DND-41 (cell line): ENCODE results near the gene RAB28.

ENCODE experiments used
- EZH2 ChIP-seq: IDR thresholded peaks from 3 replicates; pipeline ENCODE4 v1.6.1; 2012; ENCODE audit warnings: borderline replicate concordance, low read depth, mild to moderate bottlenecking, moderate library complexity, low read length, inconsistent platforms; ENCODE audit not compliant: severe bottlenecking
- TF ChIP-seq, protein P1 (sequence below): IDR thresholded peaks from 2 replicates; pipeline ENCODE4 v1.5.1; 2012; ENCODE audit warnings: borderline replicate concordance, low read length, moderate library complexity, mild to moderate bottlenecking; ENCODE audit not compliant: poor library complexity, severe bottlenecking; ENCODE audit errors: extremely low read depth

DNA sequence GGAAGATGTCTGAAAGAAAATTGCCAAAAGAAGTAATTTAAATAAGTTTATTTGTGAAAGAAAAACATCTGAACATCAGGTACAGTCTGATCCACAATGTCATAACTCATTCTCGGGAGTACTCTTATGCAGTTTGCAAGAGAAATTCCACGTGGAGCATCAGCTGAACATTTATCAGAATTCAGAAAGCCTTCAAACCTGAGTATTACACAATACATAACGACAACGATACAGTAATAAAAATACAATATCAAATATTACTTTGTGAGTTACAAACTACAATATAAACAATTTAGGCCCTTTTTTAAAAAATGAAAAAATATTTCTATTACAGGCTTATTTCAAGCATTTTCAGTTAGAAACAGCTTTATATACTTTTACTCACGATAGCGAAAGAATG lies 116.4 kb downstream of the RAB28 start:
- TF ChIP-seq, protein P1, sequence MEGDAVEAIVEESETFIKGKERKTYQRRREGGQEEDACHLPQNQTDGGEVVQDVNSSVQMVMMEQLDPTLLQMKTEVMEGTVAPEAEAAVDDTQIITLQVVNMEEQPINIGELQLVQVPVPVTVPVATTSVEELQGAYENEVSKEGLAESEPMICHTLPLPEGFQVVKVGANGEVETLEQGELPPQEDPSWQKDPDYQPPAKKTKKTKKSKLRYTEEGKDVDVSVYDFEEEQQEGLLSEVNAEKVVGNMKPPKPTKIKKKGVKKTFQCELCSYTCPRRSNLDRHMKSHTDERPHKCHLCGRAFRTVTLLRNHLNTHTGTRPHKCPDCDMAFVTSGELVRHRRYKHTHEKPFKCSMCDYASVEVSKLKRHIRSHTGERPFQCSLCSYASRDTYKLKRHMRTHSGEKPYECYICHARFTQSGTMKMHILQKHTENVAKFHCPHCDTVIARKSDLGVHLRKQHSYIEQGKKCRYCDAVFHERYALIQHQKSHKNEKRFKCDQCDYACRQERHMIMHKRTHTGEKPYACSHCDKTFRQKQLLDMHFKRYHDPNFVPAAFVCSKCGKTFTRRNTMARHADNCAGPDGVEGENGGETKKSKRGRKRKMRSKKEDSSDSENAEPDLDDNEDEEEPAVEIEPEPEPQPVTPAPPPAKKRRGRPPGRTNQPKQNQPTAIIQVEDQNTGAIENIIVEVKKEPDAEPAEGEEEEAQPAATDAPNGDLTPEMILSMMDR, result no peak
- TF ChIP-seq EZH2, result no peak
